GM23248 (cell line): ENCODE measurements around the gene BARX2. TPM values are rescaled to one million over a fixed set of nuclear protein-coding genes. Genes with fewer than 3 reads are reported as not detected.

ENCODE experiments used
- DNase-seq: peaks from one replicate; pipeline ENCODE4 v3.0.0-alpha.2; 2015
- H2AFZ ChIP-seq: fragments of 200-600 bp; sonication (generic); 2 replicates; pipeline ENCODE4 v1.6.1; 2016; ENCODE audit warnings: antibody characterized with exemption
- H3F3A ChIP-seq: fragments of 200-600 bp; sonication (generic); 2 replicates; pipeline ENCODE4 v1.6.1; 2016; ENCODE audit warnings: mild to moderate bottlenecking, antibody characterized with exemption, mixed run types; ENCODE audit not compliant: insufficient read depth
- H3K27ac ChIP-seq: fragments of 200-600 bp; sonication (generic); 2 replicates; pipeline ENCODE4 v1.5.1; 2016; ENCODE audit warnings: mild to moderate bottlenecking
- H3K27me3 ChIP-seq: fragments of 200-600 bp; sonication (generic); replicated peaks from 2 replicates; pipeline ENCODE4 v1.6.1; 2016; ENCODE audit warnings: mild to moderate bottlenecking; ENCODE audit not compliant: insufficient read depth
- H3K36me3 ChIP-seq: fragments of 200-600 bp; sonication (generic); 2 replicates; pipeline ENCODE4 v1.6.1; 2016; ENCODE audit warnings: low read depth, mild to moderate bottlenecking
- H3K4me1 ChIP-seq: fragments of 200-600 bp; sonication (generic); 2 replicates; pipeline ENCODE4 v1.6.1; 2016; ENCODE audit warnings: mild to moderate bottlenecking; ENCODE audit not compliant: insufficient read depth
- H3K4me2 ChIP-seq: fragments of 200-600 bp; sonication (generic); one replicate; pipeline ENCODE4 v1.6.1; 2016; ENCODE audit warnings: mild to moderate bottlenecking; ENCODE audit not compliant: unreplicated experiment
- H3K4me3 ChIP-seq: fragments of 200-600 bp; sonication (generic); 2 replicates; pipeline ENCODE4 v1.5.1; 2016; ENCODE audit warnings: mild to moderate bottlenecking
- H3K79me2 ChIP-seq: fragments of 200-600 bp; sonication (generic); 2 replicates; pipeline ENCODE4 v1.6.1; 2016; ENCODE audit warnings: mild to moderate bottlenecking; ENCODE audit not compliant: insufficient read depth
- H3K9ac ChIP-seq: fragments of 200-600 bp; sonication (generic); 2 replicates; pipeline ENCODE4 v1.6.1; 2016; ENCODE audit warnings: mild to moderate bottlenecking
- H3K9me2 ChIP-seq: fragments of 200-600 bp; sonication (generic); 2 replicates; pipeline ENCODE4 v1.6.1; 2016; ENCODE audit warnings: mixed run types, mild to moderate bottlenecking, moderate library complexity; ENCODE audit not compliant: insufficient read depth
- H3K9me3 ChIP-seq: fragments of 200-600 bp; sonication (generic); one replicate; pipeline ENCODE4 v1.6.1; 2017; ENCODE audit warnings: low read depth
- H4K20me1 ChIP-seq: fragments of 200-600 bp; sonication (generic); 2 replicates; pipeline ENCODE4 v1.6.0; 2016; ENCODE audit not compliant: insufficient read depth
- EZH2 ChIP-seq: fragments of 200-600 bp; sonication (generic); IDR thresholded peaks from 2 replicates; pipeline ENCODE4 v1.6.1; 2018; ENCODE audit warnings: antibody characterized with exemption, mild to moderate bottlenecking; ENCODE audit not compliant: insufficient read depth, poor library complexity, severe bottlenecking
- EZH2phosphoT487 ChIP-seq: fragments of 200-600 bp; sonication (generic); IDR thresholded peaks from 2 replicates; pipeline ENCODE4 v1.6.1; 2018; ENCODE audit warnings: antibody characterized with exemption, moderate library complexity, mild to moderate bottlenecking, low read depth; ENCODE audit not compliant: insufficient read depth
- WGBS, 2 experiments: methylation state at CpG; one replicate each; pipeline ENCODE4 v1.1.6; 2015 to 2017; ENCODE audit warnings: low lambda C conversion rate in 2 of 2, low coverage in 1 of 2; ENCODE audit errors: missing lambda C conversion rate in 2 of 2; 5-methylcytosine and 5-hydroxymethylcytosine counted together
- in situ Hi-C: fragments of 300-500 bp; cut with MboI; formaldehyde crosslinking; loops from 2 replicates; pipeline ENCODE4 v1.15.0; 2020
- polyA plus RNA-seq: library from polyadenylated mRNA; unstranded; fragments of >200 nt; fragmentation: Nextera tagmentation; extraction: Ambion mirVana; gene quantifications from 2 replicates; pipeline ENCODE4 v1.2.1, GENCODE V29; 2016
- total RNA-seq: library from RNA; depleted of rRNA; stranded (reverse); fragments of >200 nt; shearing (Covaris generic); gene quantifications from 2 replicates; pipeline ENCODE4 v1.2.3, GENCODE V29; 2014

BARX2 gene
- total and polyA plus RNA-seq, 2 experiments from 2014 or later, result not detected

- DNase-seq, result no peak
- H3K36me3 ChIP-seq, result no peaks in the 10 kb centered on the region
- no peaks in the 10 kb centered on the region for H3K9me3 ChIP-seq
- H3K79me2 ChIP-seq, result no peaks in the 10 kb centered on the region
- no peak overlapping the region for H3K4me3 ChIP-seq
- no peak overlapping the region for H3K9ac ChIP-seq
- no peak for TF ChIP-seq EZH2
- TF ChIP-seq EZH2phosphoT487, result no peak
- peaks cover 89% of the 10 kb centered on the region for H3K27me3 ChIP-seq
- no peaks in the 10 kb centered on the region for H3K9me2 ChIP-seq
- H3K27ac ChIP-seq, result no peak overlapping the region
- H3K4me2 ChIP-seq, result no peak overlapping the region
- no peaks in the 10 kb centered on the region for H3K4me1 ChIP-seq
- H4K20me1 ChIP-seq, result no peaks in the 10 kb centered on the region
- H3F3A ChIP-seq, result no peaks in the 10 kb centered on the region
- in situ Hi-C loops, result loop anchor here (5.0 kb wide), 1 partner anchor 381 kb away; no protein-coding TSS in a partner anchor
- no peak overlapping the region for H2AFZ ChIP-seq
- 11 to 14% methylated on average over 1 of the region's 1 CpG for WGBS, 2 experiments
Observed at GRCh38 chr11:129365816-129366215, 9.8 kb upstream of the BARX2 start.

- Histone ChIP-seq H4K20me1 (no peaks in the 10 kb centered on the region), H3K9ac (no peak overlapping the region), H3K9me2 (no peaks in the 10 kb centered on the region), H2AFZ (no peak overlapping the region), H3K4me1 (no peaks in the 10 kb centered on the region), H3K9me3 (no peaks in the 10 kb centered on the region), H3K27ac (no peak overlapping the region), H3K27me3 (peaks cover 91% of the 10 kb centered on the region), H3F3A (no peaks in the 10 kb centered on the region), H3K79me2 (no peaks in the 10 kb centered on the region), H3K36me3 (no peaks in the 10 kb centered on the region), H3K4me2 (no peak overlapping the region), H3K4me3 (no peak overlapping the region)
- no peak for DNase-seq
- 61 to 68% methylated on average over 13 of the region's 13 CpGs for WGBS, 2 experiments
- TF ChIP-seq EZH2phosphoT487, result no peak
- TF ChIP-seq EZH2, result no peak
- in situ Hi-C loops, result loop anchor here (5.0 kb wide), 1 partner anchor 380 kb away; no protein-coding TSS in a partner anchor
Observed at GRCh38 chr11:129366737-129367597, 8.7 kb upstream of the BARX2 start.

GRCh38 chr11:129368889-129369672, 6.6 kb upstream of the BARX2 start:
- Histone ChIP-seq H3K9me2 (no peaks in the 10 kb centered on the region), H4K20me1 (no peaks in the 10 kb centered on the region), H3K4me3 (no peak overlapping the region), H3K27me3 (peaks cover 97% of the 10 kb centered on the region), H3F3A (no peaks in the 10 kb centered on the region), H3K4me2 (no peak overlapping the region), H3K9me3 (no peaks in the 10 kb centered on the region), H3K79me2 (no peaks in the 10 kb centered on the region), H3K4me1 (0 out of 2 replicates have a peak, but pooled peaks cover 4% of the 10 kb centered on the region), H3K27ac (no peak overlapping the region), H3K36me3 (no peaks in the 10 kb centered on the region), H3K9ac (no peak overlapping the region), H2AFZ (no peak overlapping the region)
- TF ChIP-seq EZH2, result no peak
- TF ChIP-seq EZH2phosphoT487, result no peak
- no peak for DNase-seq
- in situ Hi-C loops, result loop anchor here (5.0 kb wide), 1 partner anchor 378 kb away; no protein-coding TSS in a partner anchor
- WGBS, 2 experiments, result 33 to 34% methylated on average over 4 of the region's 4 CpGs

- DNase-seq, result no peak
- Histone ChIP-seq H3K4me2 (no peak overlapping the region), H3K27me3 (peaks cover 97% of the 10 kb centered on the region), H3K4me3 (no peak overlapping the region), H4K20me1 (no peaks in the 10 kb centered on the region), H3K79me2 (no peaks in the 10 kb centered on the region), H3K36me3 (no peaks in the 10 kb centered on the region), H3K4me1 (0 out of 2 replicates have a peak, but pooled peaks cover 9% of the 10 kb centered on the region), H3K9ac (no peak overlapping the region), H3K9me3 (no peaks in the 10 kb centered on the region), H3K27ac (no peak overlapping the region), H3F3A (no peaks in the 10 kb centered on the region), H3K9me2 (no peaks in the 10 kb centered on the region), H2AFZ (no peak overlapping the region)
- WGBS, 2 experiments, result 89 to 99% methylated on average over 3 of the region's 3 CpGs
- in situ Hi-C loops, result no loop called here
- TF ChIP-seq EZH2phosphoT487, result no peak
Observed at GRCh38 chr11:129370715-129371114, 4.9 kb upstream of the BARX2 start.
